ENCODE measurements around the gene PMIS2. TPM values are rescaled to one million over a fixed set of nuclear protein-coding genes. Genes with fewer than 3 reads are reported as not detected.

PMIS2 gene
- not detected for polyA plus RNA-seq (ENCODE audit: insufficient read length in 3 of 3)
- long read RNA-seq, donor 1: 0 reads
- long read RNA-seq, donor 2: 0 reads
- long read RNA-seq, donor 3: 0 reads
- long read RNA-seq, donor 4: 0 reads
- long read RNA-seq, donor 5: 0 reads
- long read RNA-seq, donor 6: 0 reads
- long read RNA-seq, donor 7: 0 reads
- long read RNA-seq, donor 8: 0 reads
- long read RNA-seq, donor 9: 0 reads
- long read RNA-seq, donor 10: 0 reads
- long read RNA-seq, donor 11: 0 reads
- long read RNA-seq, donor 12: 0 reads
- long read RNA-seq, donor 13: 0 reads
- long read RNA-seq, donor 14: 0 reads
- long read RNA-seq, donor 15: 0 reads
- long read RNA-seq, donor 16: 0 reads

- no peak for DNase-seq (ENCODE audit: extremely low read depth in 1 of 11, low read depth in 9 of 11, low spot score in 4 of 11)
These were observed at the start of gene PMIS2 for GRCh38 chr19:35585848-35586247. Gene PMIS2, plus strand, starts transcription at chr19:35586173. Its CDS starts 87 bp downstream, at chr19:35586260.

GRCh38 chr19:35539314-35539713, 46.7 kb upstream of the PMIS2 start:
- no peak for DNase-seq (ENCODE audit: extremely low read depth in 1 of 11, low read depth in 9 of 11, low spot score in 4 of 11)

- DNase-seq (ENCODE audit: extremely low read depth in 1 of 11, low read depth in 9 of 11, low spot score in 4 of 11): no peak
These were observed 46.1 kb upstream of the PMIS2 start for GRCh38 chr19:35539850-35540249.

- no peak for DNase-seq (ENCODE audit: extremely low read depth in 1 of 11, low read depth in 9 of 11, low spot score in 4 of 11)
These were observed 45.5 kb upstream of the PMIS2 start for GRCh38 chr19:35540356-35540927.

GRCh38 chr19:35542209-35542608, 43.8 kb upstream of the PMIS2 start:
- no peak for DNase-seq (ENCODE audit: extremely low read depth in 1 of 11, low read depth in 9 of 11, low spot score in 4 of 11)

GRCh38 chr19:35543280-35544109, 42.5 kb upstream of the PMIS2 start:
- no peak for DNase-seq (ENCODE audit: extremely low read depth in 1 of 11, low read depth in 9 of 11, low spot score in 4 of 11)

GRCh38 chr19:35544110-35544802, 41.7 kb upstream of the PMIS2 start:
- no peak for DNase-seq (ENCODE audit: extremely low read depth in 1 of 11, low read depth in 9 of 11, low spot score in 4 of 11)

- peak; percentile 62 to 87 (median 85) for DNase-seq (ENCODE audit: extremely low read depth in 1 of 11, low read depth in 9 of 11, low spot score in 4 of 11)
These were observed 40.7 kb upstream of the PMIS2 start, which contains the start of gene TMEM147 for GRCh38 chr19:35545001-35545854. Gene TMEM147, plus strand, starts transcription at chr19:35545626. Its CDS starts 114 bp downstream, at chr19:35545740.

GRCh38 chr19:35545855-35546381, 40.1 kb upstream of the PMIS2 start:
- no peak for DNase-seq (ENCODE audit: extremely low read depth in 1 of 11, low read depth in 9 of 11, low spot score in 4 of 11)

GRCh38 chr19:35546532-35546931, 39.4 kb upstream of the PMIS2 start:
- DNase-seq (ENCODE audit: extremely low read depth in 1 of 11, low read depth in 9 of 11, low spot score in 4 of 11): no peak

GRCh38 chr19:35549174-35549788, 36.7 kb upstream of the PMIS2 start:
- DNase-seq (ENCODE audit: extremely low read depth in 1 of 11, low read depth in 9 of 11, low spot score in 4 of 11): peak in 8 of 11 donors; percentile 38 to 64 (median 50)

GRCh38 chr19:35549879-35550523, 36.0 kb upstream of the PMIS2 start:
- no peak for DNase-seq (ENCODE audit: extremely low read depth in 1 of 11, low read depth in 9 of 11, low spot score in 4 of 11)

GRCh38 chr19:35551091-35551810, 34.7 kb upstream of the PMIS2 start:
- no peak for DNase-seq (ENCODE audit: extremely low read depth in 1 of 11, low read depth in 9 of 11, low spot score in 4 of 11)

GRCh38 chr19:35552534-35553384, 33.2 kb upstream of the PMIS2 start:
- no peak for DNase-seq (ENCODE audit: extremely low read depth in 1 of 11, low read depth in 9 of 11, low spot score in 4 of 11)

GRCh38 chr19:35553385-35554000, 32.5 kb upstream of the PMIS2 start:
- DNase-seq (ENCODE audit: extremely low read depth in 1 of 11, low read depth in 9 of 11, low spot score in 4 of 11): no peak
